Stimulated activated CD4-positive, alpha-beta T cell treated with anti-CD3 and anti-CD28 coated beads, Interleukin-4, amount 100 ng/mL, for 1 hour (primary cell): ENCODE measurements around the gene ABCG8.

ENCODE experiments used
- DNase-seq: peaks from one replicate; pipeline ENCODE4 v3.0.0-alpha.2; 2020

Gene ABCG8

DNA sequence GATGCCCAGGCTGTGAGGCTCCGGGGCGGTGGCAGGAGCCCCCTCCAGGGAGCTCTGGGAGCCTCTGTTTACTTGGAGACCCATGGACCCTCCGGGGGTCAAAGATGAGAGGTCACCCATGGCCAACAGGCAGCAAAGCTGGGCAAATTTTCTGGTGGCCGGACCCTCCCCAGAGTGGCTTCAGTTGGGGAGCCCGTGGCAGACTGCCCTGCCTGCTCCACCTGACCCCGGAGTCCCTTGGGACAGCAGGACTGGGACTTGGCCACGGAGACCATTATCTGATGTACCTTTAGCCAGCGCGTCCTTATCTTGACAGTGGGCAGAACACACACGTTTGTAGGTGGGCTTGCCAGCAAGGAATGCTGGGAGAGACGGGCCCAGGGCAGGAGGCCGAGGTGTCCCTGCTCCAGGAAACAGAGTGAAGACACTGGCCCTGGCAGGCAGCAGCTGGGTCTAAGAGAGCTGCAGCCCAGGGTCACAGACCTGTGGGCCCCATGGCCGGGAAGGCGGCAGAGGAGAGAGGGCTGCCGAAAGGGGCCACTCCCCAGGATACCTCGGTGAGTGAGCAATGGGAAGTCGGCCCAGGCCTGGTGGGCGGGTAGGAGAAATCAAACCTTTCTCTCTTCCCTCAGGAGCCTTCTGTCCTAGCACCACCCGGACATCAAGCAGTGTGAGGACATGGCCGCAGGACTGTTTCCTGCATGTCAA, at the start of gene ABCG8, which contains the start of gene ABCG5:
Gene ABCG8, plus strand, starts transcription at position 412 of the 708 bp plus-strand sequence. Its CDS starts 83 bp downstream, at position 495.
Gene ABCG5, minus strand, starts transcription at position 280 of the 708 bp plus-strand sequence. Its CDS starts 160 bp downstream, at position 120.
- no peak for DNase-seq

DNA sequence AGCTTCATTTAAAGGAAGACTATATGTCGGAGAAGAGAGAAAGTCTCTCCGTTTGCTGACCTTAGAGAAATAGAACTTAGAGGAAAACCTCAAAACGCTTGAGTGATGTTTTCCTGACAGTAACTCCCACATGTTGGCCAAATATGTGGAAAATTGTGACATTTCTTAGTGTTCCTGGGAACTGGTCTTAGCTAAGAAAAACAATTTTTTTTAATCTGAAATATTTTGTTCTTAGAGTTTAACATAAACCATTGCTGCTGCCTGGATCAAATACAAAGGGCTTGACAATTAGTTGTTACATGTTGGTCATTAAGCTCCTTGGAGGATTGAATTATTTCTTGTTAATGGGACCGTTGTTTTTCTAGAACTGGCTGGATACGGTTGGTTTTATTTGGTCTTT, 48.6 kb upstream of the ABCG8 start:
- DNase-seq, result no peak

DNA sequence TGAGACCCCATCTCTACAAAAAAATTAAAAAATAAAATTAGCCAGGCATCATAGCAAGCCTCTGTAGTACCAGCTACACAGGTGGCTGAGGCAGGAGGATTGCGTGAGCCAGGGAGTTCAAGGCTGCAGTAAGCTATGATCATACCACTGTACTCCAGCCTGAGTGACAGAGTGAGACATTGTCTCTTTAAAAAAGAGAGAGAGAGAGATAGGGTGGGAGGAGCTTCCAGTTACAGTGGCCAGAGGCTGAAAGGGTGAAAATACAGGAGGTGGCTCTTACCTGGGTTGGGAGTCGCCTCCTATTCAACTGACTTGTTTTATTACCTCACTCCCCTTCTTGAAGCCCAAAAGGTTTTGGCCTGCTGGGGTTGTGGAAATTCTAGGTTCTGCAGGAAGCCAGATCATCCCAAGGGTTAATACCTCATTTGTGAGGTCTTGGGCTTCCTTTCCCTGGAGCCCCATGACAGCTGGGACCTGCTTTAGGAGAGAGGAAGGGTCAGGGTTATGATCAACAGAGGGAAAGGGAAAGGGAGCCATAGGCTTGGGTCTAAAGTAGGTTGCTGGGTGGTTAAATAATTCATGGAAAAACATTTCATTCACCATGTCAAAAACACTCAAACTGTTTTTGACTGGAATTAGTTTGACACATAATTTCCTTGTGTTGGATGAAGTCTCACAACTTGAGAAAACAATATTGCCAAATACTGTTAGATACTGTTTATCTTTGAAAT, 47.6 kb upstream of the ABCG8 start:
- no peak for DNase-seq

DNA sequence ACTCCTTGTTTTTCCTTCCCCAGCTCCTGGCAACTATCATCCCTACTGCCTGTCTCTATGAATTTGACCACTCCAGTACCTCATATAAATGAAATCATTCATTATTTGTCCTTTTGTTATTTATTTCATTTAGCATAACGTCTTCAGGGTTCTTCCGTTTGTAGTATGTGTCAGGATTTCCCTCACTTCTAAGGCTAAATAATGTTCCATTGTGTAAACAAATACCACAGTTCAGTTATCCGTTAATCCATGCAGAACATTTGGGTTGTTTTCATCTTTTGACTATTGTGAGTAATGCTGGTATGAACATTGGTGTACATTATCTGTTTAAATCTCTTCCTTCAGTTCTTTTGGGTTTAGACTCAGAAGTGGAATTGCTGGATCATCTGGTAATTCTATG, 46.1 kb upstream of the ABCG8 start:
- no peak for DNase-seq

DNA sequence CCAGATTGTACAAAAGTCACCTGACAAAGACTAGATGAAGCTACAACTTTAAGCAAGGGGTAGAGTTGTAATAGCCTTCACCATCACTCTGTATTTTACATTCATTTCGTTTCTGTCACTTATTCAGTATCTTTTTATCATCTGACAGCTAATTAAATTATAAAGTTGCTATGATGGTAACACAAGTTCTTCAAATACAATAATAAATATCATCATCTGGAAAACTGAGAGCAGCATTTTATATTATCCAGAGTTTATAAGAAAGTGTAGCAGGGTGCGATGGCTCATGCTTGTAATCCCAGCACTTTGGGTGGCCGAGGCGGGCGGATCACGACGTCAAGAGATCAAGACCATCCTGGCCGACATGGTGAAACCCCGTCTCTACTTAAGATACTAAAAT, 43.8 kb upstream of the ABCG8 start:
- no peak for DNase-seq

DNA sequence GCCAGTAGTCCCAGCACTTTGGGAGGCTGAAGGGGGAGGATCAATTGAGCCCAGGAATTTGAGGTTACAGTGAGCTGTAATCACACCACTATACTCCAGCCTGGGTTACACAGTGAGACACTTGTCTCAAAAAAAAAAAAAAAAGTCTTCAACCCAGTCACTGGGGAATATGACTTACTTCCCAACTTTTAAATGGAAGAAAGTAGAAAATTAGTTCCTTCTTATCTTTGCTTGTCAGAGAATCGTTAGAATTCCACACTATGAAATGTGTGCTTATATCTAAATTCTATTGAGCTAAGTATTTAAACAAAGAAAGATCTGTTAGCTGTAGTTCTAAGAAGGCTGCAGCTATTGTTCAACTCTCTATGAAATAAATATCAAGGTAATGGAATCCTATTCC, 42.6 kb upstream of the ABCG8 start:
- no peak for DNase-seq

DNA sequence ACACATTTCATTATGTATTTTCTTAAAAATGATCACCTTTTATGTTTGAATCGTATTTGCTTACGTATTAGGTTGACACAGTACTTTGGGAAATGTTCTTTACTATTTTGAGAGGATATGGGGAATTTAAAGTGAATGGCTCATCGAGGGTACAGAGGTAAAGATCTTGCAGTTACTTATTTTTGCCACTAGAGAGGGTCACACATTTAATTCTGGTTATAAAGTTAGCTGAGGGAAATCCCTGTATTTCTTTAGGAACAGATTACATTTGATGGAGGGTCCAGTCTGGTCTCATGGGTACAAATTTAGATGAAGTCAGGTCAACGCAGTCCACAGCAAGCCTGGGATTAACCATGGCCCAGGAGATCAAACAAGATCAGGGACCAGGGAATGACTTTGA, 40.5 kb upstream of the ABCG8 start:
- DNase-seq, result no peak

DNA sequence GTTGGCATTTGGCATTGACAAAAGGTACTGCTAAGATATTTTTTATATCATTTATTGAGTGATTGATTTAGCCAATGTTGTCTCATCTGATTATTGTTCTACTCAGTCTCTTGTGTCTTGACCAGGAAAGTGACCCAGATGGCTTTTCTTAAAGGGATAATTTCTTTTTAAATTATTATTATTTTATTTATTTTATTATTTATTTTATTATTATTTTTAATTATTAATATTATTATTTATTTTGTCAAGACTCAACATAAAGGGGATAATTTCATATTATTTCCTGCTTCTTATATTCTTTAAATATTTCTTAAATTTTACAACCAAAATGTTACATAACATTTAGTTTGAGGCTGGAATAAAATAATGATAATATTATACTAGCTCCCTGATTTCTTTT, 37.9 kb upstream of the ABCG8 start:
- DNase-seq, result no peak

DNA sequence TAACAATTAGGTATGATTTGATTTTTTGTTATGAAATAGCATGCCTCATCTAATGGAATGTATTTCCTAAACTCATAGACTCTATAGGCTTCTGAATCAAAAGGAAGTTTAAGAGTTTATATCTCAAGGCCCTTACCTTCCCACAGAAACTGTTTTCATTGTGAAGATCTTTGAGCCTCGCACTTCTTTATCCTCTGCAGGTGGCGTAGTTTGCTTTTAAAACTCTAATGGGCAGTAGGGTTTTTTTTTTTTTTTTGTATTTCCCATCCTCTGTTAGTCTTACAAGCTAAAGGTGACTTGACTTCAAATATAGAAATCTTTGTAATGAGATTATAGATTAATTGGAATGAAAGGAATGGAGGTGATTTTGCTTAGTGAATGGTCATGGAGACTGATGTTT, 36.6 kb upstream of the ABCG8 start:
- DNase-seq, result no peak

DNA sequence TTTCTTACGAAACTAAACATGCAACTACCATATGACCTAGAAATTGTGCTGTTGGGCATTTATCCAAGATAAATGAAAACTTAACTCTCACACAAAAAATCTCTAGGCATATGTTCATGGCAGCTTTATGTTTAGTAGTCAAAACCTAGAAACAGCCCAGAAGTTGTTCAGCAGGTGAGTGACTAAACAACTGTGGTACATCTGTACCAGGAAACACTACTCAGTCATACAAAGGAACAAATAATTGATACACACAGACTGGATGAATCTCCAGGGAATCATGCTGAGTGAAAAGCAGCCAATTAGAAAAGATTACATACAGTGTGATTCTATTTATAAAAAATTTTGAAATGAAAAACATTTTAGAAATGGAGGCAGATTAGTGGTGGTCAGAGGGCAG, 35.7 kb upstream of the ABCG8 start:
- DNase-seq, result no peak

DNA sequence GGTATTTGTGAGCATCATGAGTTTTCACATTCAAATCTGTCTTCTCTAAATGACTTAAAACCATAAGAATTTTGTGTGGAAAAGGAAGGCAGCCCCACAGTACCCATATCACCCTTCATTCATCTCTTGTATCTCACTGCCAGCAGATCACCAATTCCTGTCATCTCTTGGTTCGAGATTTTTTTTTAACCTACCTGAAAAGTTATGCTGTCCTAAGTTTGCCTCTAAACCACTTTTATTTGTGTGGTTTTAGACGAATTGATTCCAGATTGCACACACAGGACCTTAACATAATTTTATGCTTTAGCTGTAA, 32.1 kb upstream of the ABCG8 start:
- DNase-seq, result no peak

DNA sequence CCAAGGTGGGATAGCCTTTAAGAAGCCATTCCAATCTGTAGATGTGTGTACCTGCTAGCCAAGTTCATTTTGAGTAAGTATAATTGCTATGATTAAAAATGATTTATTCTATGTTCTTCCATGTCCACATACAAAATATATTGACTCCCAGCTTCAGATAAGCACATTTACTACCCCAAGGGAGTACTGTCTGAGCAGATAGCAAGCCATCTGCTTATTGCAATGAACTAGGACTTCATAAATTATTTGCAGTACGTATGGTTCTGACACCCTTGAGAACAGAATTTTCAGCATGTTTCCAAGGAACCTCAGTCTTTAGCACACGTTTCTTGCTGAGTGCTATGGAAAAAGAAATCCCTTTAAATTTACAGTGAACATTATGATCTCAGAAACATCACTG, 28.3 kb upstream of the ABCG8 start:
- DNase-seq, result no peak

DNA sequence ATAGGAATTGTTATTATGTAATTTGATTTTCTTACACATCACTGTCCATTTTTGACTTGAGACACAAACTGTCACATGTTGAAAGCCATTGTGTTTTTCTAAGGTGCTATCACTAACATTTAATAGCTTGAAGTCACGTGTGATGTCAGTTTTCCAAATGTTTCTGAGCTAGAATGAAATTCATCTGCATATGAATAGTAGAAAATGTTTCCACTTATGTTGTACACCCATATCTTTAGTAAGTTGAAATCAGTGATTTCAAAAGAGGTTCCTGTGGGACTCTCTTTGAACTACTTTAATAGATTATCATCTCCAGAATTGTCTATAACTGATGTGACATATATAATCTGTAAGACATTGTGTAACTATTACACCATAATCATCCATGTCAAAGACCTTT, 27.9 kb upstream of the ABCG8 start:
- DNase-seq, result no peak

DNA sequence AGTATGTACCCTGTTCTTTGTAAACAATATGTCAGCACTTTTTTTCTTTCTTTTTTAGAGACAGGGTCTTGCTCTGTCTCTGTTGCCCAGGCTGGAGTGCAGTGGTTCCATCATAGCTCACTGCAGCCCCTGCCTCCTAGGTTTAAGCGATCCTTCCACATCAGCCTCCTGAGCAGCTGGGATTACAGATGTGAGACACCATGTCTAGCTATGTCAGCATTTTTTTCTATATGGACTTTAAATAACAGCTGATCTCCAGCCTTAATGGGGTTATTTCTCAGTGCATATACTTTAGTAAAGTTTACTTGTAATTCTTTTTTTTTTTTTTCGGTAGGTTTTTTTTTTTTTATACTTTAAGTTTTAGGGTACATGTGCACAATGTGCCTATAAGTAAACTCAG, 26.8 kb upstream of the ABCG8 start:
- DNase-seq, result no peak

DNA sequence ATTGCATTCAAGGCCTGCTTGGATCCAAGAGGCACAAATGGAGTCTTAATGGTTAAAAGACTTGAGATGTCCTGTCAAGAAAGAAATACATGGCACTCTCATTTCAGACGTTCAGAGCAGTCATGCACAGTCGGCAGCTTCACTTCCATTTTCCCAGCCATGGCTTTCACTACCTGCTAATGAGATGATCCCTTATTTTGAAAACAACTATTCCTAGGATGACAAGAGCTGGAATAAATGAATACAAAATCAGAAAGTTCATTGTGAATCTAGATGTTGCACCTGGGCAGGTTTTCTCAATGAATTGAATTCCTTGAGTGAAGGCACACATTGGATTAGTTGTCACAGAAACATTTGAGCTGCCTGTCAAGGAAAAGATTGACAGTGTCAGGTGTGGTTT, 25.8 kb upstream of the ABCG8 start:
- DNase-seq, result no peak

DNA sequence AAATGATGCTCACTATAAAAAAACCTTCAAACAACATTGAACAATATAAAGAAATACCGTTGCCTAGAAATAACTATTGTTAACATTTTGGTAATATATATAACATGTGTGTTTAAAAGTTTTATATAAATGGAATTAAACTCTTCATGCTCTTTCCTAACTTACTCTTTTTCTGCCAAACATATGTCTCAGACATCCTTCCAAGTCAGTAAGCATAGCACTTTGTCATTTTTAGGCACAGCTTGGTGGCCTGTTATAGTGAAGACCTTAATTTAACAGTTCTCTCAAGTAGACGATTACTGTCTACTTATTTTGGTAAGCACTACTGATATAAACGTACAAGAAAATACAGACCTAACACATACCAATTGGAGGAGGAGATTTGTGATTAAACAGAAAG, 24.1 kb upstream of the ABCG8 start:
- no peak for DNase-seq

DNA sequence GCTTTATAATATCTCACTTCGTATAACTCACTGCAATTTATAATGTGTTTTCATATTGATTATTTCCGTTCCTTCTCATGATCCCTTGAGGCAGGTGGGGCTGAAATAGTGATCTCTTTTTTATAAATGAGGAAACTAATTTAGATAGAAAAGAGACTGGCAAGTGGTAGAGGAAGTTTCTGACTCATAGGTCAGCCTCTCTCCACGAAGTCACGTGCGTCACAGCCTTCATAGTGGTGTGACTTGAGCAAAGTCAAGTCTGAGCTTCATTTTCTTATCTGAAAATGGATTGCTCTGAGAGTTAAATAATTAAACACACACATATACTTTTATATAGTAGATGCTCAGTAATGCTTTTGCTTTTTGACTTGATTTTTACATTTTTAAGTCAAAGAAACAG, 20.0 kb upstream of the ABCG8 start:
- no peak for DNase-seq

DNA sequence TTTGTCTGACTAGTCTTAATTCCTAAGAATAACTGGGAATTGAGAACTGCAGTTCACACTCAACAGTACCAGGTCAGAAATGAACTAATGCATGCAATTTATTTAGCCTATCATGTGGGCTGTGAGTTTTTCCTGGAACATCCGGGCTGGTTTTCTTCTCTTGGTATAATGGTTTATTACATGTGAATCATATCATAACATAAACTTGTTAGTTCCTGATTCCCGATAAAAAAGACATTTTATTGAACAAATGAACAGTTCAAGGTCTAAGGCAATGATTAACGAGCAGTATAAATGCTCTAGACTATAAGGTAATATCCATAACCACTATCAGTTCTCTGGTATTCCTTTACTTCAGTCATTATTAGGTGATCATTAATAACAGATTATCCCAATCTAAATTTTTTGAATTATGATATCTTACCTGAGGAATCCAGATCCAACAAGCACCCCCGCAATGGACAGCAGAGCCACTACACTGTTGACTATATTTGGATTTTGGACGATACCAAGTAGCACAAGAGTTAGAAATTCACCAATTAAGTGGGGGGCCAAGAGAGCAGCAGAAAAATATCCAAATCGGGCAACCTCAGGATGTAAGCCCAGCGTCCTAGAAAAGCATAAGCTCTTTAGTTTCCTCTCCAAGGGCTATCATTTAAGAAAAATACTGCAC, 19.1 kb upstream of the ABCG8 start:
- DNase-seq, result no peak

DNA sequence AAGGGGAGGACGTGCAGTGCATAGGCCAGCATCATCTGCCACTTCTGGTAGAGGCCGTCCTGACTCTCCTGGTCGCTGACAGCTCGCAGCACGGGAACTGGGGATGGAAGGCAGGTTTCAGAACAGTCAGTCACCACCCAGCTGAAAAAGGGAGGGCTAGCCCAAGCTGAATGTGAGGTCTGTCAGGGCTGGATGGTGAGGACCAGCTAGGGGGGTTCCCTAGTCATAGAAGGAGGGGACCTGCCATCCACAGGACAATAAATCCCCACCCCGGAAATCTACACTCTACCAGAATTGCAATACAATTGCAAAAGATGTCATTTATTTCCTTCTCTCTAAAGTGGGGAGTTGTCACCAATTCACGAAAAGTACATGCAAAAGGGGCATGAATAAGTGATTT, 15.9 kb upstream of the ABCG8 start:
- DNase-seq, result no peak

DNA sequence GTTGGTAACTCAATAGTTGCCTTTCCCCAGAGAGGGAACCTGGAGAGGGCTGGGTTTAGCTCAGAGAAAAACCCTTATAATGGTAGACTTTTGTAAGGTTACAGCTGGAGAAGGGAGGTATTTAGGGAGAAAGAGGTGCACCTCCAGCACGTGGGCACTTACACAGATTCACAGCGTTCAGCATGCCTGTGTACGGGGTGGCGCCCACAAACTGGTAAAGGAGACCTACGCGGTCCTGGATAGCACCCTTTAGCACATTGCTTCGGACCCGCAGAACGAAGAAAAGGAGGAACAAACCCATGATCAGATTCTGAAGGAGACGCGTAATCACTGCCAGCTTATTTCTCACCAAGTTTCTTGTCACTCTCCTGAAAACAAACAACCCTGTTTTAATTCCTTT, 15.0 kb upstream of the ABCG8 start:
- no peak for DNase-seq

DNA sequence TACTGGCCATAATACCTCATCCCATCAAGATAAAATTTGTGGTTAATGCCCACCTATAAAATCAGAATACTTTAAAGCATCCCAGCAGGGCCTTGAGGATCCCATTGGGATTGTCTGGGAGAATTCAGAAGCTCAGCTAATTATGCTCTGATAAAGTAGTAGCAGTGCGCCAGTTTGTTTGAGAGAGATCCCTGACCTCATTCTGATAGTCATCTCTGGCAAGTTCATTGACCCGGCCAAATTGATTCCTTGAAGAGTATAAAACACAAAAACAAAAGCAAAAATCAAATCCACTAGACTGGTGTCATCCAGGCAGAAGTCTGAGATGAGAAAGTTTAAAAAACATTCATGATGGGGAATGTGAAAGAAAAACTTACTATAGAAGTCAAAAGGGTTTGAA, 14.3 kb upstream of the ABCG8 start:
- DNase-seq, result no peak

DNA sequence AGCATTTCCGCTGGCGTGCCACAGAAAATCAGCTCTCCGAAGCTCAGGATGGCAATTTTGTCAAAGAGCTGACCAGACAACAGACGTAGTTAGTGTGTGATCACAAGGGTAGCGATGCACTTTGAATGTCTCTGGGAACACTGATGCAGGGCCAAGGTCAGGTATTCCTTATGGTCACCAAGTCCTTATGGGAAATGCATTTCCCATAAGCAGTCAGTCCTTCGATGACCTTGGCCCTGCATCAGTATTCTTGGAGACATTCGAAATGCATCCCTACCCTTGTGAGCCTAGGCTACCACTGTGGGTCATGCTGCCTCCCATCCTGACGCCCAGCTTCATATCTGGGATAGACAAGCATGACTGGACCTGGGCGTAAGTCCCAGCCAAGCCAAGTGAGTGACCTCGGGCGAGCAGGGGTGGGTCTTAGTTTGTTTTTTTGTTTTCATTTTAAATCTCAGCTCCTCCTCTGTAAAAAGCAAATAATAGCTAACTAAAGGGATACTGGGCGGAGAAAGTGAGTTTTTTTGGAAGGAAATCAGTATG, 13.7 kb upstream of the ABCG8 start:
- DNase-seq, result no peak

DNA sequence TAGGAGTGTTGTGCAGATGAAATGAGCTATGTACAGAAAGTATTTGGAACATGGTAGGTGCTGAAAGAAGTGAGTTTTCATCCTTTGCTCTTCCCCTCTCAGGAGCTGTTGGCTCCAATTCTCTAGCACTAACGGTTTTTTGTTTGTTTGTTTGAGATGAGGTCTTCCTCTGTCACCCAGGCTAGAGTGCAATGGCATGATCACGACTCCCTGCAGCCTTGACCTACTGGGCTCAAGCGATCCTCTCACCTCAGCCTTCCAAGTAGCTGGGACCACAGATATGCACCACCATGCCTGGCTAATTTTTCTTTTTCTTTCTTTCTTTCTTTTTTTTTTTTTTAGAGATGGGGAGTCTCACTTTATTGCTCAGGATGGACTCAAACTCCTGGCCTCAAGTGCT, 12.9 kb upstream of the ABCG8 start:
- DNase-seq, result no peak
